HepG2 (cell line): ENCODE data around the gene CAMK4. TPM values are rescaled to one million over a fixed set of nuclear protein-coding genes. Genes with fewer than 3 reads are reported as not detected.

Experiments
- ATAC-seq: fragments of 200-7000 bp; cut with Tn5 transposase; 3 replicates; pipeline ENCODE4 v1.9.1; 2020; ENCODE audit warnings: mild to moderate bottlenecking, moderate library complexity
- BruUV-seq: library from RNA; stranded (reverse); fragments of 400-500 nt; replicated peaks from 2 replicates; lab custom pipeline; 2021; lab: Mats Ljungman, UMichigan
- CTCF ChIA-PET: fragments of 300-600 bp; formaldehyde crosslinking; extraction: SDS; loops from one replicate; lab custom pipeline; 2021; ENCODE audit warnings: low total read pairs, inconsistent platforms, low intra/inter-chr PET ratio; lab: Yijun Ruan, JAX
- POLR2A ChIA-PET: fragments of 350-600 bp; sonication (Branson Sonifier 250); formaldehyde crosslinking; loops from one replicate; lab custom pipeline; 2020; ENCODE audit warnings: antibody characterized with exemption, inconsistent platforms; lab: Yijun Ruan, JAX
- DNase-seq: peaks from one replicate; pipeline ENCODE4 v3.0.0-alpha.2; 2015; ENCODE audit warnings: low spot score
- FAIRE-seq: peaks from 3 replicates; lab custom pipeline; 2011; peaks lifted over from hg19 to GRCh38; lab: Jason Lieb, UNC
- H2AFZ ChIP-seq: one replicate; pipeline ENCODE4 v1.6.1; 2011; ENCODE audit warnings: low read length, inconsistent platforms
- H3K27ac ChIP-seq: fragments of 300-600 bp; 3 replicates; pipeline ENCODE4 v1.8.0; 2011; ENCODE audit warnings: mixed run types, mild to moderate bottlenecking, mixed read lengths, low read length, inconsistent platforms; ENCODE audit not compliant: insufficient read depth; ENCODE audit errors: extremely low read length
- H3K27me3 ChIP-seq, 2 experiments: fragments of 200-600 bp in 1 of 2; 2 replicates in 1 of 2; 3 replicates in 1 of 2; pipeline versions ENCODE4 v1.6.0 to v1.8.0; 2011; ENCODE audit warnings: low read length in 2 of 2, mild to moderate bottlenecking in 2 of 2, moderate library complexity in 2 of 2, inconsistent platforms in 1 of 2; ENCODE audit not compliant: insufficient read depth in 2 of 2, control insufficient read depth in 1 of 2
- H3K36me3 ChIP-seq, 2 experiments: fragments of 200-600 bp in 1 of 2; replicated peaks in 1 of 2; 2 replicates in 1 of 2; 3 replicates in 1 of 2; pipeline versions ENCODE4 v1.5.1 to v1.8.0; 2011; ENCODE audit warnings: low read length in 2 of 2, inconsistent platforms in 1 of 2; ENCODE audit not compliant: insufficient read depth in 2 of 2, control insufficient read depth in 1 of 2
- H3K4me1 ChIP-seq: 2 replicates; pipeline ENCODE4 v1.5.1; 2012; ENCODE audit warnings: low read length, inconsistent platforms; ENCODE audit not compliant: insufficient read depth
- H3K4me2 ChIP-seq: 2 replicates; pipeline ENCODE4 v1.6.0; 2011; ENCODE audit warnings: low read depth, low read length, inconsistent platforms
- H3K4me3 ChIP-seq, 3 experiments: fragments of 200-600 bp in 1 of 3; sonication (generic), shearing (Covaris generic) in 1 of 3; replicated peaks in 1 of 3; 2 replicates each; pipeline ENCODE4 v1.5.1; 2011 to 2016; ENCODE audit warnings: low read length in 3 of 3, inconsistent platforms in 2 of 3, low read depth in 2 of 3, mild to moderate bottlenecking in 2 of 3, control low read depth in 1 of 3, mixed read lengths in 1 of 3; ENCODE audit not compliant: insufficient read depth in 1 of 3
- H3K79me2 ChIP-seq: one replicate; pipeline ENCODE4 v1.6.1; 2011; ENCODE audit warnings: low read length, inconsistent platforms; ENCODE audit not compliant: insufficient read depth
- H3K9ac ChIP-seq: 2 replicates; pipeline ENCODE4 v1.6.0; 2011; ENCODE audit warnings: mild to moderate bottlenecking, low read depth, low read length, inconsistent platforms; ENCODE audit not compliant: insufficient read depth
- H3K9me3 ChIP-seq: 2 replicates; pipeline ENCODE4 v1.5.1; 2012; ENCODE audit warnings: mild to moderate bottlenecking, low read length
- H4K20me1 ChIP-seq: 2 replicates; pipeline ENCODE4 v1.6.0; 2011; ENCODE audit warnings: inconsistent platforms, mild to moderate bottlenecking, low read length, moderate library complexity; ENCODE audit not compliant: insufficient read depth
- ARID5B ChIP-seq: IDR thresholded peaks from 2 replicates; pipeline ENCODE4 v1.4.0; 2020; ENCODE audit warnings: mild to moderate bottlenecking, missing genetic modification reagents
- BCL3 ChIP-seq: sonication (generic); formaldehyde crosslinking; IDR thresholded peaks from 2 replicates; pipeline ENCODE4 v1.5.1; 2020; ENCODE audit warnings: mild to moderate bottlenecking, missing genetic modification reagents, moderate library complexity
- HES4 ChIP-seq: sonication (generic); formaldehyde crosslinking; IDR thresholded peaks from 2 replicates; pipeline ENCODE4 v1.9.0; 2021; ENCODE audit warnings: mild to moderate bottlenecking, missing genetic modification reagents, borderline replicate concordance
- KLF13 ChIP-seq: sonication (generic); formaldehyde crosslinking; IDR thresholded peaks from 2 replicates; pipeline ENCODE4 v1.4.0; 2020; ENCODE audit warnings: mild to moderate bottlenecking, missing genetic modification reagents
- MXD1 ChIP-seq: sonication (generic); formaldehyde crosslinking; IDR thresholded peaks from 2 replicates; pipeline ENCODE4 v1.4.0; 2020; ENCODE audit warnings: mild to moderate bottlenecking, missing genetic modification reagents
- SIN3B ChIP-seq: fragments of 150-350 bp; IDR thresholded peaks from 2 replicates; pipeline ENCODE4 v1.6.1; 2014; ENCODE audit warnings: low read length
- YEATS2 ChIP-seq: sonication (generic); formaldehyde crosslinking; IDR thresholded peaks from 2 replicates; pipeline ENCODE4 v1.4.0; 2020; ENCODE audit warnings: missing genetic modification reagents, borderline replicate concordance
- ZBED4 ChIP-seq: sonication (generic); formaldehyde crosslinking; IDR thresholded peaks from 2 replicates; pipeline ENCODE4 v1.4.0; 2020; ENCODE audit warnings: missing genetic modification reagents, borderline replicate concordance
- ZBTB1 ChIP-seq: sonication (generic); formaldehyde crosslinking; IDR thresholded peaks from 2 replicates; pipeline ENCODE4 v1.4.0; 2020; ENCODE audit warnings: missing genetic modification reagents, borderline replicate concordance
- ZFAT ChIP-seq: sonication (generic); formaldehyde crosslinking; conservative IDR thresholded peaks from 2 replicates; pipeline ENCODE4 v1.8.1; 2023; ENCODE audit warnings: missing genetic modification reagents, inconsistent platforms
- ZFYVE20 ChIP-seq: sonication (generic); formaldehyde crosslinking; IDR thresholded peaks from 2 replicates; pipeline ENCODE4 v1.8.0; 2023; ENCODE audit warnings: low read depth, mild to moderate bottlenecking, moderate library complexity, missing genetic modification reagents, borderline replicate concordance
- ZNF749 ChIP-seq: sonication (generic); formaldehyde crosslinking; IDR thresholded peaks from 2 replicates; pipeline ENCODE4 v1.8.0; 2022; ENCODE audit warnings: mild to moderate bottlenecking, missing genetic modification reagents, moderate library complexity, borderline replicate concordance
- WGBS: methylation state at CpG from one replicate; pipeline ENCODE4 v1.1.6; 2017; ENCODE audit warnings: low lambda C conversion rate; 5-methylcytosine and 5-hydroxymethylcytosine counted together
- in situ Hi-C: cut with HindIII; loops from 2 replicates; pipeline ENCODE4 v1.10.0; 2017; ENCODE audit warnings: low pct_unique_long_range_greater_than_20kb; ENCODE audit not compliant: extremely low pct_ligation_motif_present
- intact Hi-C: fragments of 100-400 bp; cut with micrococcal nuclease; formaldehyde crosslinking; loops from one replicate; pipeline ENCODE4 v1.10.0; 2022; ENCODE audit not compliant: unreplicated experiment
- polyA plus RNA-seq, 8 experiments: library from polyadenylated mRNA; depleted of rRNA in 3 of 8; stranded (reverse) in 7 of 8; unstranded in 1 of 8; fragments of >200 nt; fragmentation: Illumina TruSeq in 4 of 8; extraction: Trizol in 4 of 8; gene quantifications; 2 replicates each; pipeline versions ENCODE4 v1.2.1 to v1.2.3, GENCODE V29; 2011 to 2016; ENCODE audit warnings: low read depth in 4 of 8, missing spikeins in 1 of 8, mixed read lengths in 1 of 8; ENCODE audit not compliant: insufficient read depth in 1 of 8
- total RNA-seq, 5 experiments: library from RNA; depleted of rRNA; stranded (reverse); fragments of >200 nt; fragmentation: Illumina TruSeq; extraction: Trizol; gene quantifications; 2 replicates each; pipeline ENCODE4 v1.2.3, GENCODE V29; 2016; ENCODE audit warnings: low read depth in 1 of 5

Gene CAMK4
- total and polyA plus RNA-seq, 2 of the 13 experiments (the other 11 are each of a cell fraction or from before 2014, with no cell fraction given): not detected

GRCh38 chr5:111415053-111415452 lies 190.9 kb downstream of the CAMK4 start:
- Histone ChIP-seq H3K79me2 (no peaks in the 10 kb centered on the region), H3K4me3 (no peak overlapping the region), H3K4me2 (no peak overlapping the region), H3K27me3 (no peaks in the 10 kb centered on the region), H4K20me1 (no peaks in the 10 kb centered on the region), H2AFZ (no peak overlapping the region), H3K27ac (no peak overlapping the region), H3K9me3 (no peaks in the 10 kb centered on the region), H3K36me3 (no peaks in the 10 kb centered on the region), H3K4me1 (no peaks in the 10 kb centered on the region), H3K9ac (no peak overlapping the region)
- DNase-seq (no peak), ATAC-seq (no peak), FAIRE-seq (no peak)
- intact Hi-C loops (no loop called here), in situ Hi-C loops (no loop called here)
- CTCF ChIA-PET: no interaction called here
- POLR2A ChIA-PET: no interaction called here
- WGBS: 26% methylated on average over 3 of the region's 3 CpGs
- no TSS peak for BruUV-seq
- TF ChIP-seq ZBTB1 (CRISPR knock-in tag) (no peak), ZNF749 (CRISPR knock-in tag) (no peak), ZBED4 (CRISPR knock-in tag) (no peak), YEATS2 (CRISPR knock-in tag) (no peak), BCL3 (CRISPR knock-in tag) (no peak), MXD1 (CRISPR knock-in tag) (no peak), ZFYVE20 (CRISPR knock-in tag) (no peak), ARID5B (CRISPR knock-in tag) (no peak), ZFAT (CRISPR knock-in tag) (no peak), SIN3B (no peak), HES4 (no peak), KLF13 (no peak)
